HG02759 (cell line): ENCODE results near the gene CNOT1.
"Not testable (repeated sequence)": the region's sequence is repeated elsewhere in the genome, so short reads cannot be mapped to it uniquely, and the experiment has no call there.

ENCODE experiments used
- ATAC-seq: cut with Tn5 transposase; IDR thresholded peaks from one replicate; pipeline ENCODE4 v1.9.1; 2021; ENCODE audit warnings: mild to moderate bottlenecking, moderate library complexity; ENCODE audit not compliant: unreplicated experiment

The CNOT1 gene

GRCh38 chr16:58582971-58583765 is 46.5 kb downstream of the CNOT1 start:
- no peak for ATAC-seq

GRCh38 chr16:58582133-58582532 is 47.5 kb downstream of the CNOT1 start:
- no peak for ATAC-seq

GRCh38 chr16:58579587-58579986 is 50.0 kb downstream of the CNOT1 start:
- no peak for ATAC-seq

- ATAC-seq = no peak
Measured at GRCh38 chr16:58578642-58579041, 51.0 kb downstream of the CNOT1 start.

- no peak for ATAC-seq
Measured at GRCh38 chr16:58577141-58577540, 52.5 kb downstream of the CNOT1 start.

- no peak for ATAC-seq
Measured at GRCh38 chr16:58574895-58575294, 54.7 kb downstream of the CNOT1 start.

DNA sequence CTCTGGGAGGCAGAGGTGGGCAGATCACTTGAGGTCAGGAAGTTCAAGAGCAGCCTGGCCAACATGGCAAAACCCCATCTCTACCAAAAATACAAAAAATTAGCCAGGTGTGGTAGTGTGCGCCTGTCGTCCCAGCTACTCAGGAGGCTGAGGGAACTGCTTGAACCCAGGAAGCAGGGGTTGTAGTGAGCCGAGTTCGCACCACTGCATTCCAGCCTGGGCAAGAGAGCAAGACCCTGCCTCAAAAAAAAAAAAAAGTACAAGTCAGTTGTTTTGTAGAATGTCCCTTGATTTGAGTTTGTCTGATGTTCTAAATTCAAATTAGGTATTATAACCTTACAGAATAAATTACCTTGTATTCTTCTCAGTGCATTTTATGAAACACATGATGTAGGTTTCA is 63.9 kb downstream of the CNOT1 start:
- ATAC-seq = not testable (repeated sequence)

DNA sequence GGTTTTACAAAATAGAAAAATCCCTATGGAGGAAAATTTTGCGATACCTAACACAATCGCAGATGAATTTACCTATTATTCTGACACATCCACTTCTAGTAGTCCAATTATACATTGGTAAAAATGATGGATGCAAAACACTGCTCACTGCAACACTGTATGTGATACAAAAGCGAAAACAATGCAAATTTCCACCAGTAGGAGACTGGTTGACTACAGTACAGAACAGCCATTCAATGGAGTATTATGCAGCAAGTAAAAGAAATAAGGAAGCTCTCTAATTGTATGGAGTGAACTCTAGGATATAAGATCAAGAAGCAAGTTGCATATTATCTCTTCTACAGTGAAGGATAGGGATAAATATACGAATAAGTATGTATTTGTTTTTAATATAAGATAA is 65.9 kb downstream of the CNOT1 start:
- no peak for ATAC-seq

- ATAC-seq = no peak
Measured at GRCh38 chr16:58563235-58563634, 66.4 kb downstream of the CNOT1 start.

DNA sequence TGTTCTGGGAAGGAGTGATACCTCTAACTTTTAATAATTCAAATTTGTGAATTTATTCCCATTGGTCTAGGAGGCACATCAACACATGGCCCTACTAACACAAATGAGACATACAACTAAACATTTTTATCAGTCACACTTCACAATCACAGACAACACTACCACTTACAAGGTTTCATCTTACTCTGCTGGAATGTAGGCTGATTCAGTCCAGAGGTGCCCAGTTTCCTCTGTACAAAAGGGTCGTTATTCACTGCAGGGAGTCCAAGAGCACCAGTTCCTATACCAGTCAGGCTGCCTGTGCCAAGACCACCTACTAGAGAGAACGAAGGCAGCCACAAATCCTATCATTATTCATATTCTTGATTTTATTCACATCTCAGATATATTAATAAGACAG is 72.9 kb downstream of the CNOT1 start:
- ATAC-seq = no peak

GRCh38 chr16:58551496-58551895 is 78.1 kb downstream of the CNOT1 start:
- no peak for ATAC-seq

DNA sequence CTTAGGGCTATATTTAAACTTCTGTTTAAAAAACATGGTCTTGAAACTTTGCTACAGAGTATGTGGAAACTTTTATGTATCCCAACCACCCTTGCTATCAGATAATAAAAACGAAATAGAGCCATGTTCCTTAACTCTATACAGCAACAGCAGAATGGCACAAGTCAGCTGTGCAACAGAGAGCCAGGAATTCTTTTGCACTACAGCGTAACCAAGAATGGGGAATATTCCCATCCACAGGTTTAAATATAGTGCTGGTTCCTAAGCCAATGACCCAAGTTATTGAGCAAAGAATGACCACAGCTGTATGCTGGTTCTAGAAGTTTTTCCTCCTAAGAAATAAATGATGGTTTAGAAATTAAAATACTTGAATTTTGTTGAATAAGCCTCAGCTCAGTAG is 81.2 kb downstream of the CNOT1 start:
- no peak for ATAC-seq

GRCh38 chr16:58543685-58544084 is 85.9 kb downstream of the CNOT1 start:
- ATAC-seq = no peak

DNA sequence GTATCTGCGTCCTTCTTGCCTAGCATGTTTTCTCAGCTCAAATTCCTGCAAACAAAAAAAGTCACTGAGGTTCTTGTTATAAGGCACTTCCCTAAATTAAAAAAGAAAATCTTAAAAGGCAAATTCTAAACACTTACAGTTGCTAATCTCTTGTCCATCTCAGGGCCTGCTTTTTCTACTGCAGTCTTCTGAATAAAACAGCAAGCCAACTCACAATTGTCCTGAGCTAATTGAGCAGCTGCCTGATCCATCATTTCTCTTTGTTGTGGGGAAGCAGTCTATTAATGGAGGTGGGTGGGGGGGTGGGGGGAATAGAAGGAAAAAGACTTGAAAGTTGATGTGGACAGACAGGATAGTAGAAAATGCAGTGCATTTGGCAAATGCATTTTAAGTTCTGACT is 87.3 kb downstream of the CNOT1 start:
- ATAC-seq = no peak

DNA sequence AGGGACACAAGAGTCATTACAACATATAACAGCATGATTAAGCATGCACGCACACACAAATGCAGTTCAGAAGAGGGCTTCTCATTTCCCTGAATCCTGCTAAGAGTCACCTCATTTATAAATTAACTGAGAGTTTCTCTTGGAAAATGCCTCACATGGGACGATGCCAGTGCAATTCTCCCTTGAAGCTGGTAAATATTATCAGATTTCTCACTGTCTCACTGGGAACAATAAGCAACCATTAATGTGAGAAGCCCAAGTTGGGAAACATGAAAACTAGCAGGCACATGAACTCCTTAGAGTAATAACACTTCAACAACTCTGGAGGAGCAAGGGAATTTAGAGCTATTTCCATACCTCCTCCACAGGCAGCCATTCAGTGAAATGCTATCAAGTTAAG is 87.9 kb downstream of the CNOT1 start:
- no peak for ATAC-seq

GRCh38 chr16:58537124-58537906 is 92.3 kb downstream of the CNOT1 start:
- no peak for ATAC-seq

GRCh38 chr16:58536278-58536677 is 93.3 kb downstream of the CNOT1 start:
- no peak for ATAC-seq

GRCh38 chr16:58535100-58535499 is 94.5 kb downstream of the CNOT1 start:
- no peak for ATAC-seq

DNA sequence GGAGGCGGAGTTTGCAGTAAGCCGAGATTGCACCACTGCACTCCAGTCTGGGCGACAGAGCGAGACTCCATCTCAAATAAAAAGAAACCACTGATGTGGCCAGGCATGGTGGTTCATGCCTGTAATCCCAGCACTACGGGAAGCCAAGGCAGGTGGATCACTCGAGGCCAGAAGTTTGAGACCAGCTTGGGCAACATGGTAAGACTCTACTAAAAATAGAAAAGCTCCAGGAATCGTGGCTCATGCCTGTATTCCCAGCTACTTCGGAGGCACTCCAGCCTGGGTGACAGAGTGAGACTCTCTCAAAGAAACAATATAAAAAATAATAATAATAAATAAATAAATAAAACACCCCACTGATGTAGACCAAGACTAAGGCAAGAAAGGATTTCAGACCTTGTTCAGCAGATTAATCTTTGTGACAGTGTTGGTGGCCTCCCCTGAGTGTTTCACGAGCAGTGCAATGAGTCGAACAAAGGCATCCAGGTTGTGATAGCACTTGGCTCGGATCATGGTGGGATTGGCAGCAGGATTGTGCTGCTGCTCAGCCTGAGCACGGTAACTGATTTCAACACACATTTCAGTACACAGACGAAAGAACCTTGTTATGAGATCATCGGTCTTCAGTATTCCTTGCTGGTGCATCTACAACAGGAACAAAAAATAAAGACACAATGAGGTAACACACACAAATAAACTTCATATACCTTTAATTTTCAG is 95.7 kb downstream of the CNOT1 start:
- no peak for ATAC-seq

GRCh38 chr16:58532414-58532813 is 97.2 kb downstream of the CNOT1 start:
- no peak for ATAC-seq

DNA sequence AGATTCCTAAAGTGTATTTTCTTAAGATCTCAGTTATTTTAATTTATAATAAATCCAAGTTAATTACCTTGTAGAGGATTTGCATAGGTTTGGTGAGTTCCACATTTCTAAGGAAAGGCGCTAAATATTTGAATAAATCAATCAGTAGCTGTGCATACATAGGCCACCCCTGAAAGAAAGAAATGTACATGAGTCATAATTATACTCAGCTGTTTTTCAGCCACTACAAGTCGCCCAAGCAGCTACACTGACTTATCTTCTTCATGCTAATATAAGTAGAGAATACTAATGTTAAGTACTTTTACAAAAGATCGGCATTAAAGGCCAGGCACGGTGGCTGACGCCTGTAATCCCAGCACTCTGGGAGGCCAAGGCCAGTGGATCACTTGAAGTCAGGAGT is 99.4 kb downstream of the CNOT1 start:
- ATAC-seq = no peak

GRCh38 chr16:58519707-58520106 is 109.9 kb downstream of the CNOT1 start:
- no peak for ATAC-seq
